ENCODE measurements around the gene C19orf85.
A peak's percentile ranks its signal among the peaks of the same experiment; 100 is the strongest.
"Not testable (repeated sequence)": the region's sequence is repeated elsewhere in the genome, so short reads cannot be mapped to it uniquely, and the experiment has no call there.

C19orf85 gene

DNA sequence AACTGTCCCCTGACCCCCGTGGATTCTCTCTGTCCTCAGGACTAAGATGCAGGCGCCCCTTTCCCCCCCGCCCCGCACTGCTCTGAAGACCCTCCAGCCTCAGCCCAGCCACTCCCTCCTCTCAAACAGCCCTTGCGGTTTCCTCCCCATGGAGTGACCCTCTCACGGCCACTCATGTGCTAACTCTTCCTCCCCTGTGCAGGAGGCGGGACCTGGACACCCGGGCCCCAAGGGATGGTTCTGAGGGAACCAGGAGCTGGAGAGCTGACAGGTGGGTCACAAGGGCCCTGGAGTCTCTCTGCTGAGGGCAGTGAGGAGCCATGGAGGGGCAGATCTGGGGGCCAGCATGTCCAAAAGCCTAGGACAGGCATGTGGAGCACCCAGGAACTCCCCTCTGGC lies 5.0 kb downstream of the C19orf85 start:
- no peak for FAIRE-seq
- no peak for DNase-seq (ENCODE audit: low spot score)

DNA sequence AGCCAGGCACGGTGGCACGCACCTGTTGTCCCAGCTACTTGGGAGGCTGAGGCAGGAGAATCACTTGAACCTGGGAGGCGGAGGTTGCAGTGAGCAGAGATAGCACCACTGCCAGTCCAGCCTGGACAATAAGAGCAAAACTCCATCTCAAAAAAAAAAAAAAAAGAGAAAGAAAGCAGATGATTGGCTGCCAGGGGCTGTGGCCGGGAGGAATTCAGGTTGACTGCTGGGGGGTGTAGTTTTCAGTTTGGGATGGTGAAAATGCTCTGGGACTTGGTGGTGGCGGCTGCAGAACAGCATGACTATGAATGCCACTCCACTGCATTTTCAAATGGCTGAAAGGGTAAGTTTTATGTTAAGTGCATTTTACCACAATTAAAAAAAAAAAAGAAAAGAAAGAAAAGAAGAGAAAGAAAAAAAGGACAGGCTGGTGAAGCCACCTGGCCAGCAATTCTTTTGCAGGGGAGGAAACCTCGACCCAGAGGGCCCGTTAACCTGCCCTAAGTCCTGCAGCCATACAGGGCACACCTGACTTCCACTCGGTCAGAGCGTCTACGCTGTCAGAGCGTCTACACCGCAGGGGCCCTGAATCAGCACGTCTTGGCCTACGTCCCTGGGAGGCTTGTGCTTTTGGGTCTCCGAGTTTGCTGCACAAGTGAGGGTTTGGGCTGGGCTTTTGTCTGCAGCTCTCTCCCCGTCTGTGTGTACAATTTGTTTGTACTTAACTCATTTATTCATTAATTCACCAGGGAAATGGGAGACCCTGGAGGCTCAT lies 6.7 kb downstream of the C19orf85 start:
- no peak for DNase-seq (ENCODE audit: low spot score)

DNA sequence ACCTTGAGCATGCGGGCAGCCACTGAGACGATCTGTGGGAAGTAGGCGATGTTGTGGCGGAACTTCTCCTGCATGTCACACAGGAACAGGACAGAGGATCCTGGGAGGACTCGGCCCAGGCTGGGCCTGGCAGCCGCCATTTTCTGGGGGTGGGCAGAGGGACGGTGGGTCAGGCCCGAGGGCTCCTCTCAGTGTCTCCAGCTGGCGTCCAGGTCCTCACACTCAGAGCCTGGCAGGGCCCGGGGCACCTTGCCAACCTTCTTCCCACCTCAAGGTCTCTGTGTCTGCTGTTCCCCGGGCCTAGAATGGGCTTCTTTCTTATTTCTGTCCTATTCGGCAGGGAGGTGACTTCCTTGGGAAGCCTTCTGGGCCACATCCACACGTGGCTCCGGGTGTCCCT lies 8.2 kb downstream of the C19orf85 start:
- no peak for FAIRE-seq
- no peak for DNase-seq (ENCODE audit: low spot score)

More for the DNA sequence above, 6.7 kb downstream of the C19orf85 start:
- no peak for FAIRE-seq

DNA sequence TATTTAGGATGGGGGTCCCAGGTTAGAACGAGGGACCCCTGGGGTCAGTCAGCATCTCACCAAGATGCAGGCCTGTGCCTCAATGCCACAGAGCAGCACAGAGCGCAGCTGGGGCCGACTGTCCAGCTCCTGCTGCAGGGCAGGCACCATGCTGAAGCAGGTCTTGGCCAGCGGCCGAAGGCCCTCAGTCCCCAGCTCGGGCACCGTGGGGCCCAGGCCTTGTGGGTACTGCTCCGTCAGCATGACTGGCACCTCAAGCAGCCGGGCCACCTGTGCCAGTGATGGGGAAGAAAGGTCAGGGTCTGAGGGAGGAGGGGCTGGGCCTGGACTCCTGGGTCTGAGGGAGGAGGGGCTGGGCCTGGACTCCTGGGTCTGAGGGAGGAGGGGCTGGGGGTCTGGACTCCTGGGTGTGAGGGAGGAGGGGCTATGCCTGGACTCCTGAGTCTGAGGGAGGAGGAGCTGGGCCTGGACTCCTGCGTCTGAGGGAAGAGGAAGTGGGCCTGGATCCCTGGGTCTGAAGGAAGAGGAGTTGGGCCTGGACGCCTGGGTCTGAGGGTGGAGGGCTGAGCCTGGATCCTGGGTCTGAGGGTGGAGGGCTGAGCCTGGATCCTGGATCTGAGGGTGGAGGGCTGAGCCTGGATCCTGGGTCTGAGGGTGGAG lies 8.8 kb downstream of the C19orf85 start:
- DNase-seq (ENCODE audit: low spot score) (no peak), FAIRE-seq (no peak)

DNA sequence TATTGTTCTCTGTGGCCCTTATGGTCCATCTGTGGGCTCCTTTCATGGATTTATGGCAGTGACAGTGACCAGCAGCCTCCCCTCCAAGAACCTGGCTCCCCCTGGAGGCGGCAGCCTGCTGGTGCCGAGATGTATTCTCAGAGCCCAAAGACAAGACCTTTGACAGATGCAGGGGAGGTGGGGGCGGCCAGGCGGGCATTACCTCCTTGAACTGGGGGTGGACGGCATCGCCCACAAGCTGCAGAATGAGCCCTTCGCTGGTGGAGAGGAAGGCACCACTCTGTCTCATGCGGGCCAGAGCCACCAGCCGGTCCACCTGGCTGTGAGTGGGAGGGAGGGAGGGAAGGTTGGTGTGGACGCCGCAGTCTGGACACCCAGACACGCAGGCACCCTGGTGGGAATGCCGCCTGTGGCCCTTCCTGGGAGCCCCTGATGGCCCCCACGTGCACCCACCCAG lies 9.7 kb downstream of the C19orf85 start:
- DNase-seq (ENCODE audit: low spot score), result peak; percentile 56

DNA sequence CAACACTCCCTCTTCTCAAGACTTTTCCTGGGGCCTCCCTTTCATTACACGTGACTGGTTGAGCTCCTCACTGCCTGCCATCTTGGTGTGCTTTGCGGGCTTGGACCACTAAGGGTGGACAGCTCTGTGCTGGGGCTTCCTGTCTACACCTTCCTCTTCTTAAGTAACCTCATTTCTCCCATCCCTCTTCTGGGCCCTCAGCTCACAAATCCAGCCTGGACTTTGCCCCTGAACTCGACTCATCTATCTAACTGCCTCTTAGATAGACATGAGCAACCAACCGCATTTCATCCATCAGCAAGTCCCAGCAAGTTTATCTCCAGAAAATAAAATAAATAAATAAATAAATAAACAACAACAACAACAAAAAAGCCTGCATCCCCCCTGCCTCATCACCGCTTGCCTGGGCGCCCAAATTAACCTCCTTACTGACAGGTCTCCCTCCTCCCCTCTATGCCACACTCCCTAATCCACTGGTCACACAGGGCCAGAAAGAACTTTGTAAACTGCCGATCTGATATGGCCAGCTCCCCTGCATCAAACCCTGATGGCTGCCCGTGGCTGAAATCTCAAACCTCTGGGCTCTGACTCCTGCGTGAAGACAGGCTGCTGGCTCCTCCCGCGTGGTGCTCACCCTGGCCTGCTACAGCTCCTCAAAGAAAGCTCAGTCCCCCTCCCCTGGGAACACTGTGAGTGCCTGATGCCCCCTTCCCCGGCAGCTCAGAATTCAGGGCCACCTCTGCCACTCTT lies 10.9 kb downstream of the C19orf85 start:
- DNase-seq (ENCODE audit: low spot score) (no peak), FAIRE-seq (no peak)

More for the DNA sequence above, 9.7 kb downstream of the C19orf85 start:
- no peak for FAIRE-seq

DNA sequence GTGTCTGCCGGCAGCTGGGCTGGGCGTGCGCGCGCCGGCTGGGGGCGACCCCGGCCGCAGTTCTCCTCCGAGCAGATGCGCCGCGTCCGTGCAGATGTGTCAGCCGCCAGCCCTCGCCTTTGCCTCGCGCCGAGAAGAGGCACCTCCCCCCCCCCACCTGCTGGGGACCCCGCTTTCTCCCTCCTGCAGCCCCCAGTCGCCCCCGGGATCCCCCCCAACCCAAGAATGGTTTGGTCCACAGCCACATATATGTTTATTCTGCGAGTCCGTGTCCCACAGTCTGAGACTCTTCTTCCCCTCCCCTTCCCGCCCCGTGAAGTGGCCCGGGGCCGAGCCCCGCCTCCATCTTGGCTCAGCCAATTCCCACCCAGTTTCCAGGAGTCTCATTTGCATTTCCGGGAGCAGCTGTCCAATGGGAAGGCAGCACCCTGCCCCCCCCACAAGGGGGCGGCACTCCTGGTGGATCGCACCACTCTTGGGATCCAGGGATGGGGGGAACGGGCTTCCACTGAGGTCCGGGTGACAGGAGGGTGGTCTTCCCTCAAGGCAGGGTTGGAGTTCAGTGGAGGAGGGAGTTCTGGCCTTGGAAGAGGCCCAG lies 11.7 kb downstream of the C19orf85 start:
- FAIRE-seq (no peak), DNase-seq (ENCODE audit: low spot score) (peak; percentile 53)

DNA sequence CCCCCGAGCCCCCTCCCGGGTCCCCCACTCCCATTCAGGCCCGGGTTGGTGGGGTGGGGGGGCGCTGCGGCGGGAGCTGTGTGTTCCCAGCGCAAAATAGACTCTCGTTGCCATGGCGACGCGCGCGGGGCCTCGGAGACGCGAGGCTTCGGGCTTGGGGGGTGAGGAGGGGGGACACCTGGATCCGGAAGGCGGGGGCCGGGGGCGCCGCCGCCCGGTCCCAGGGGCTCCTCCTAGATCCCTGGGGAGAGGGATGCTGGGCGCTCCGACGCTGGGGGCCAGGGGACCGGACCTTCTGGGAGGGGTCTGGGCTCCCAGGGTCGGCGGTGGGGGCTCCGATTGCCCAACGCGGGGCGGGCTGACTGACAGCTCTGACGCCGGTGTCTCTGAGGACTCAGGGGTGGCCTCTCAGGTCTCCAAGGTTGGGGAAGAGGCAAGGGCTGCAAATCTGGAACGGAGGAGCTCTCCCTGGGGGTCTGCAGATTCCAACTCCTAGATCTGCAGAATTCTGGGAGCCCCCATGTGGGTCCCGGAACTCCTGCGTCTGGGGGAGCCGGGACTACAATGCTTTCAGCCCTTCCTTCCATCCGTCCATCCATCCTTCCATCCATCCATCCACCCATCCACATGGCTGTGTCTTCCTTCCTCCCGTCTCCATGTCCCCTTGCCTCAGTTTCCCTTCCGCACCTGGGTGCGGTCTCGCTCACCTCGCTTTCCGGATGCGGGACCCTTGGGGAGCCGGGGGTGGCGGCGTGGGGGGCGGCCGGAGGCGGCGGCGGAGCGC lies 12.4 kb downstream of the C19orf85 start:
- no peak for DNase-seq (ENCODE audit: low spot score)
- no peak for FAIRE-seq

DNA sequence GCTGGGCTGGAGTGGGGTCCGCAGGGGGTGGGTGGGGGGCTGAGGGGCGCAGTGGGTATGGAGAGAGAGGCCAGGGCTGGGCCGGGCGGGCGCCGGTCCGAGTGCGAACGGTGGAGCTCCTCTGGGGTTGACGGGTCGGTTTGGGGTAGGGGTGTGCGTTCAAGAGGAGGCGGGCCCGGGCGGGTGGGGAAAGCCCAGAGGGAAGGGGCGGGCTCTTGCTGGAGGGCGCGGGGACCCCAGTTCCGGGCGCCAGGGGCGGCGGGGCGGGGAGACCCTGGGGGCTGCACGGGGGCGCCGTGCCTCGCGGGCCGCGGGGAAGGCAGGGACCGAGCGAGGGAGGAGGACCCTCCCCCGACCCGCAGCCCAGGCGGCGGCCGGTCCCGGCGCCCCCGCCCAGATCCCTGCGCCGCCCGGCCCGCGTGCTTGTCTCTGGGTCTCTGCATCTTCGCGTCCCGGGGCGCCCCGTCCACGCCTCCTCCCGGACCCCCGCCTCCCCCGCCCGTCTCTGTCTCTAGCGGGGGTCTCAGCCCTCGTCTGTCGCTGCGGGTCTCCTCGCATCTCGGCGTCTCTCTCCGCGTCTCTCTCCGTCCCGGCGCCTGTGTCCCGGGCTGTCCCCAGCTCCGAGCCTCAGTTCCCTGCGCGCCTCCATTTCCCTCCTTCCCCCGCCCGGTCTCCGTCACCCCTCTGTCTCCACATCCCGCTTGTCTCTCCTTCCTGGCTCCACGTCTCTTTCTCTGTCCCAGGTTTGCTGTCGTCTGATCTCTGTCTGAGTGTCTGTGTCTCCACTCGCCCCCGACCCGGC lies 13.2 kb downstream of the C19orf85 start:
- FAIRE-seq (no peak), DNase-seq (ENCODE audit: low spot score) (no peak)

DNA sequence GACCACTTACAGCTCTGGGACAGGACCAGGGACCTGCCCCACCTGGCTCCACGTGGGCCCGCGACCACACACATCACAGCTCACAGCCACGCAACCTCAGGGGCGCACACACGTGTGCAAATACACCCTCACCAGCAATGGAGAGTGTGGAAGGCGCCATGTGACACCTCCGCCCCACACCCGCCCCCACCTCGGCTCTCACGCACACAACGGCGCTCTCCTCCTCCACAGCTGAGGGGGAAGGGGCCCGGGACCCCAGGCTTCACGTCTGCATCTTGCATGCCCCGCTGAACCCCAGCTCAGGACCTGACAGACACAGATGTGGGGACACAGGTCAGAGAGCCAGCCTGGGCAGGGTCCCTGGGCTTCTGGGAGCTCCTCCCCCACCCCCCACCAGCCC lies 15.1 kb downstream of the C19orf85 start:
- FAIRE-seq (no peak), DNase-seq (ENCODE audit: low spot score) (no peak)

DNA sequence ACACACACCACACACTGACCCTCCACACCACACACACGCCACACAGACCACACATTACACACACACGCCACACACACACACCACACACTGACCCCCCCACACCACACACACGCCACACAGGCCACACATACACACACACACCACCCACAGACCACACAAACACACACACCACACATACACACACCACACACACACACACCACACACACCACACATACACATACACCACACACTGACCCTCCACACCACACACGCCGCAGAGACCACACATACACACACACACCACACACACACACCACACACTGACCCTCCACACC lies 16.4 kb downstream of the C19orf85 start:
- FAIRE-seq; DNase-seq (ENCODE audit: low spot score): not testable (repeated sequence)

DNA sequence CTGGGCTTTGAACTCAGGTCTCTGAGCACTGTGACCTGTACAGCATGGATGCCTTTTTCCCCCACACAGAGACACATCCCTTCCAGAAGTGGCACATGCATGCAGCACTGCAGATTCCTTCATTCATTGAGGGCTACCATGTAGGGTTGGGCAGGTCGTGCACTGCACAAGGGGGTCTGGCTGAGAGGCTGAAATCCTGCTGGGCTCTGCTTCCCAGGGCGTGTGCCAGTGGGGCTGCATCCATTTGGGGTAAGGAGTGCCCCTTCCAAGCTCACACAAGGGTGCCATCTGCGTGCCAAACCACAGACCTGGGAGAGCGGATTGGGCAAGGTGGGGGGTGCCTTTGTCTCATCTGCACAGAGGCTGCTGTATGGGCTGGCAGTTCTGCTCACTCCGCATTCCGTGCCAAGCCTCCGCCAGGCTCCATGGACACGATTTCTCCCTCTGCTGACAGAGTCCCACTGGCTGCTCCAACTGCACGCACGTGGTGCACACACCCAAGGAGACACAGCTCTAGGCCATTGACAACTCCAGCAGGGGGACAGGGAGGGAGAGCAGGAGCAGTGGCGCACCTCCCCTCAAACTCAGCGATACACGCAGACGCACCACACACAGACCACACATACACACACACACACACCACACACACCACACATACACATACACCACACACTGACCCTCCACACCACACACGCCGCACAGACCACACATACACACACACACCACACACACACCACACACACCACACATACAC lies 17.0 kb downstream of the C19orf85 start:
- peak; percentile 71 for DNase-seq (ENCODE audit: low spot score)
- FAIRE-seq, result no peak

DNA sequence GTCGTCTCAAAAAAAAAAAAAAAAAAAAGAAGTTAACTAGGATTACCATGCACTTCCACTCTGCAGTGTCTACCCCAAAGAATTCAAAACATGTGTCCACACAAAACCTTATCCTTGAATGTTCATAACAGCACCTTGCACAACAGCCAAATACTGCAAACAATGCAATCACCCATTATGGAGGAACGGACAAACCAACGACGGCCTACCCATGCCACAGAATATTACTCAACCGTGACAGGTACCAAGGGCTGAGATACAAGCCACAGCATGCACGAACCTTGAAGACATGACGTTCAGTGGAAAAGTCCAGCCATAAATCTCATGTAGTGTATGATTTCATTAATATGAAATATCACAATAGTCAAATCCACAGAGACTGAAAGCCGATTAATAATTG lies 18.5 kb downstream of the C19orf85 start:
- DNase-seq (ENCODE audit: low spot score), result no peak
- FAIRE-seq, result no peak

DNA sequence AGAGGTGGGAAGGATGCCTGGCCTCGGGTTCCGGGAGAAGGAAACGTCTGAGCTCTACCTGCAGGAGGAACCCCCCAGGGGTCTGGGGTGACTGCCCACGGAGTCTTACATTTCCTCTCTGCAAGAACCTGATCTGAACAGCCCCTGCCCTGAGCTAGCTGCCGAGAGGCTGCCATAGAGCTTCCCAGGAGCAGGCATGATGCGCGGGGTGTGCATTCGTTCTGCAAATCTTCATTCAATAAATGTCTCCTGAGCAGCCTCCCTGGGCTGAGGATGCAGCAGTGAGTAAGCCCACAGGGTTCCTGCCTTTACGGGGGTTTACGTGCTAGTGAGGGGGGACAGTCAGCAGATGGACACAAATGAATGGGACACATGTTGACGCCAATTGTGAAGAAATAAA lies 19.9 kb downstream of the C19orf85 start:
- DNase-seq (ENCODE audit: low spot score) (no peak), FAIRE-seq (no peak)

DNA sequence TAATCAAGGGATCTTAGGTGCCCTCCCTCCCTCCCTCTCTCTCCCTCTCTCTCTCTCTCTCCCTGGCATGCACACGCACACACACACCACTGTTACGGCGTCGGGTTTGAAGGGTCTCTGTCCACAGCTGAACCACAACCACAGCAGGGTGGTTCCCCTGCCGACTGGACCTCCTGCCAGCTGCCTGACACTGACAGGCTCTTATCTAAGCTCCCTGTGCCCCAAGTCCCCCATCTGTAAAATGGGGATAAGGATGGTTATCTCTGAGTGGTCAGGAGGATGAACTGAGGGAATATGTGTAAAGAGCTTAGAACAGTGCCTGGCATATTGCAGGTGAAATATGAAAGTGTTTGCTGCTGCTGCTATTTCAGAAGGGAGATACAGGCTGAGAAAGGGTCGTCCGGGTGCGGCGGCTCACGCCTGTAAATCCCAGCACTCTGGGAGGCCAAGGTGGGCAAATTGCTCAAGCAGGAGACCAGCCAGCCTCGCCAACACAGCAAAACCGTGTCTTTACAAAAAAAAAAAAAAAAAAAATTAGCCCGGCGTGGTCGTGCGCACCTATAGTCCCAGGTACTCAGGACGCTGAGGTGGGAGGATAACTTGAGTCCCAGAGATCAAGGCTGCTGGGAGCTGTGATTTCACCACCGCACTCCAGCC lies 20.6 kb downstream of the C19orf85 start:
- no peak for FAIRE-seq
- DNase-seq (ENCODE audit: low spot score), result no peak

DNA sequence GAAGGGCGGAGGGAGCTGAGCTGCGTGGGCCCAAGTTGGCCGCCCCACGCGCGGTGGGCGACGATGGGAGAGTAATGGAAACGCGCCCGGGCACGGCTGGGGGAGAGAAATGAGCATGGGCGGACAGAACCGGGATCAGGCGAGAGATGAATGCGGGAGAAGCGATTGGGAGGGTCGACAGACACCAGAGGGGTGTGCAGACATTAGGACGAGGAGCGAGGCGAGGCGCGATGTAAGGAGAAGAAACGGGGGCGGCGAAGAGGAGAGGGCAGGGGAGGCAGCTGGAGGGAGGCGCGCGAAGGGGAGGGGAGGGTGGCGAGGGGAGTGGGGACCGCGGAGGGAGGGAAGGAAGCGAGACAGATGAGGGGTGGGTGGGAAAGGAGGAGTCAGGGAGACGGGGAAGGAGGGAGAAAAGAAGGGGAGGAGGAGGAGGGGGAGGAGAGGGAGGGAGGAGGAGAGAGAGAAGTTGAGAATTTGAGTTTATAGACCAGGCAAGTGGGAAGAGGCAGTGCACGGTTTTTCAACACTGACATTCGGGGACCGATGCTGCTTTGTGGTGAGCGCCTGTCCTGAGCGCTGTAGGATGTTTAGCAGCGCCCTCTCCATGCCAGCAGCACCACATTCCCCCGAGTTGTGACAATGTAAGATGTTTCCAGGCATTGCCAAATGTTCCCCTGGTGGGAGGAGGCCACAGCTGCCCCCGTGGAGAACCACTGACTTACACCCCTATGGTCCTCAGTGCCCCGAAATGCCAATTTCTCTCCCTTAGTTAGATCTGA lies 21.3 kb downstream of the C19orf85 start, which contains the start of gene SHISA7:
SHISA7 (minus strand) TSS at position 256 of the 779 bp plus-strand sequence. CDS start 437 bp downstream, outside the sequence.
- FAIRE-seq, result no peak
- DNase-seq (ENCODE audit: low spot score), result no peak

DNA sequence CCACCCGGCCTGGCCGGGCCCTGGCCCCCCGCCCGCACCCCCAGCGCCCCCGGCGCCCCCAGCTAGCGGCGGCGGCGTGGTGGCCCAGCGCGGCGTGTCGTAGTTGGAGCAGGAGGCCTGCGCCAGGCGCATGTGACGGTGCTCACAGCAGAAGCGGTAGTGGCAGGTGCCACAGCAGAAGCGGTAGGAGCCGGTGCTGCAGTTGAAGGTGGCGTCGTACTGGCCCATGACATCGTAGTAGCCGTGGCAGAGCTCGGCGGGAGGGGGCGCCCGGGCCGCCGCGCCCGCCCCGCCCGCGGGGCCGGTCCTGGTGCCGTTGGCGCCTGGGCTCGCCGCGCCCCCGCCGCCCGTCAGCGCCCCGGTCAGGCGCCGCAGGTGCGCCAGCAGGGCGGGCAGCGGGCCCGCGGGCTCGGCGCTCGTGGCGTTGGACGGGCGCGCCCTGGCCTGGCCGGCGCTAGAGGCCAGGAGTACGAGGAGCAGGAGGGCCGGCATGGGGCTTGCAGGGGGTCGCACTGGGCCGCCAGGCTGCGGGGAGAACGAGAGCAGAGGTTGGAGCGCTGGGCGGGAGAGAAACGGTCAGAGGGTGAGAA lies 22.1 kb downstream of the C19orf85 start:
- FAIRE-seq (no peak), DNase-seq (ENCODE audit: low spot score) (no peak)

All from urothelium cell line (cell line).